Ureter (tissue), 1 donor: ENCODE measurements around the gene CPNE4. TPM values are rescaled to one million over a fixed set of nuclear protein-coding genes. Genes with fewer than 3 reads are reported as not detected.

Experiments used
- DNase-seq: peaks from one replicate; pipeline ENCODE4 v3.0.0-alpha.2; 2020; ENCODE audit warnings: low spot score
- total RNA-seq: library from RNA; stranded (reverse); gene quantifications from one replicate; pipeline ENCODE4 v1.2.4, GENCODE V29; 2023
- donor health status: DM: yes; HTN: yes; CAD: no.

The CPNE4 gene
- total RNA-seq, 1 donor from 2014 or later = 1.9 TPM

GRCh38 chr3:131701153-131701770, 333.6 kb downstream of the CPNE4 start:
- no peak for DNase-seq

DNA sequence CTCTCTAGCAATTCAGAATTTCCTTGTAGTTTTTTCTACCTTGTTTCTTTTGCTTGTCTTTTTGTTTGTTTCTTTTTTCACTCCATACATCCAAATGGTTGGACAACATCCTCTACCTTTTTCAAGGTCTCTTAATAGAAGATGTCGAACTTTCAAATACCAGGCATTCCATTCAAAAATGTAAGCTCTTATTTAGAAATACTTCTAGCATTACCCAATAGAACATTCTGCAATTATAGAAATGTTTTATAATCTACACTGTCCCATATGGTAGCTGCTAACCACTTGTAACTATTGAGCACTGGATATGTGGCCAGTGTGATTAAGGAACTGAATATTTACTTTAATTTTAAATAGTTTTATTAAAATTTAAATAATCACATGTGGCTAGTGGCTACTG, 335.8 kb downstream of the CPNE4 start:
- no peak for DNase-seq

DNA sequence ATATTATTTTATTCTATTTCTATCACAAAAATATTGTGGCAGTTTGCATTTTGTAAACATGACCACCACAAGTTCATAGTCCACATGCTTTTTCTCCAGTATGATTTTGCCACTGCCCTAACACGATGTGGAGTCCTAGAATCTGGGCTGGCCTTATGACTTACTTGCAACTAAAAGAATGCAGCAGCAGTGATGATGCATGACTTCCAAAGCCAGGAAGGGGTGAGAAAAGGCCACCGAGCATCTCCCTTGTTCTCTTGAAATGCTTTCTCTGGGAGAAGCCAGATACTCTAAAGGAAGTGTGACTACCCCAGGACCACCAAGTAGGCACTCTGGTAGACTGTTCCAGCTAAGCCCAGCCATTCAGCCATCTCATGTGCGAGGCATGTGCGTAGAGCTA, 340.4 kb downstream of the CPNE4 start:
- DNase-seq = no peak

DNA sequence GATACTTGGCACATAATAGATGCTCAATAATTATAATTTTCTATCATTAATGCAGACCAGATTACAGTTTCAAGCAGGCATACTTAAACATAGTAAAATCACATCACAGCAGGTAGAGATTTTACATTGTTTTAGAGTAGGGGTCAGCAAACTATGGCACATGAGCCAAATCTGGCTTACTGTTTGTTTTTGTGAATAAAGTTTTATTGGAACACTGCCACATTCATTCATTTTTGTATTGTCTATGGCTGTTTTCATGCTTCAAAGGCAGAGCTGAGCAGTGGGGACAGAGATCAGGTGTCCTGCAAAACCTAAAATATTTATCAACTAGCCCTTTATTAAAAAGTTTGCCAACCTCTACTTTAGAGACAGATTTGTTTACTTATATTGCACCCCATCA, 342.5 kb downstream of the CPNE4 start:
- DNase-seq = no peak

DNA sequence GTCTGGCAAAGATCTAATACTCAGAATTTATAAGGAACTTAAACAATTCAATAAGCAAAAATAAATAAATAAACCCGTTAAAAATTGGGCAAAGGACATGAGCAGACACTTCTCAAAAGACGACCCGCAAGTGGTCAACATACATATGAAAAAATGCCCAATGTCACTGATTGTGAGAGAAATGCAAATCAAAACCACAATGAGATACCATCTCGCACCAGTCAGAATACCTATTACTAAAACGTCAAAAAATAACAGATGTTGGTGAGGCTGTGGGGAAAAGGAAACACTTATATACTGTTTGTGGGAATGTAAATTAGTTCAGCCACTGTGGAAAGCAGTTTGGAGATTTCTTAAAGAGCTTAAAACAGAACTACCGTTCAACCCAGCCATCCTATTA, 344.0 kb downstream of the CPNE4 start:
- DNase-seq = no peak

- DNase-seq = no peak
Observed at GRCh38 chr3:131688370-131688769, 346.4 kb downstream of the CPNE4 start.

GRCh38 chr3:131669600-131669999, 365.2 kb downstream of the CPNE4 start:
- no peak for DNase-seq

GRCh38 chr3:131658771-131659170, 376.0 kb downstream of the CPNE4 start:
- no peak for DNase-seq

GRCh38 chr3:131658115-131658514, 376.7 kb downstream of the CPNE4 start:
- no peak for DNase-seq

- DNase-seq = no peak
Observed at GRCh38 chr3:131655070-131655690, 379.6 kb downstream of the CPNE4 start.

- DNase-seq = no peak
Observed at GRCh38 chr3:131645638-131646037, 389.2 kb downstream of the CPNE4 start.

GRCh38 chr3:131636266-131636775, 398.5 kb downstream of the CPNE4 start:
- no peak for DNase-seq

DNA sequence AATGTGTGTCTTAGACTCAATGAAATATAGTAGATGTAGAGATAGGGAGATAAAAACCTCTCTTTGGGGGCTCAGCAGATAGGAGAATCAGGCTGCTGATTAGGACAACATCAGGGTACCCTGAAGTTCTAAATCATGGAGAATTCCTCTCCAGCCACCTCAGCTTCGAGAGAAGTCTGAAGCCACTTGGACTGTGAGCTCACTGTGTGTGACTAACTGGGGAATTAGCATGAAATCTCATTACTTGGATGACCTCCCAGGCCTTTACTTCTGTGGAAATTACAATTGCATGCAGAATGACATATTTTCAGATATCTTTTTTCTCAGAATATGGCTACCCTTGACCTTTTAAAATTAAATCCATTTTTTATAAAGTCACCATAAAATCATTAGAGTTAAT, 404.0 kb downstream of the CPNE4 start:
- no peak for DNase-seq

GRCh38 chr3:131630097-131630496, 404.7 kb downstream of the CPNE4 start:
- no peak for DNase-seq

DNA sequence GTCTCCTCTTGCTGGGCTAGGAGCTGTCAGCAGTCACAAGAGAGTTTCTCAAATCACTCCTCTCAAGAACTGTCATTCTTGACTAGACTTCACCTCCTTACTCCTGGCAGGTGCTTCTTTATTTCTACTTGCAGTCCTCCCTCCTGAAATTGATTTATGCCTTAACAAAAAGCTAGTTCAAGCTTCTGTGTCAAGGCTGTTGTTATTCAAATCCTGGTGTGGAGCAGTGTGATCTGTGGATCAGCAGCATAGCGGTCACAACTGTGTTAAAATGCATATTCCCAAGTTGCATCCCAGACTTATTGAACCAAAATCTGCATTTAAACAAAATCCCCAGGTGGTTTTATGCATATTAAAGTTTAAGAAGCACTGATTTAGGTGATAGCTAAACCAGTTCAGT, 411.4 kb downstream of the CPNE4 start:
- DNase-seq = no peak

DNA sequence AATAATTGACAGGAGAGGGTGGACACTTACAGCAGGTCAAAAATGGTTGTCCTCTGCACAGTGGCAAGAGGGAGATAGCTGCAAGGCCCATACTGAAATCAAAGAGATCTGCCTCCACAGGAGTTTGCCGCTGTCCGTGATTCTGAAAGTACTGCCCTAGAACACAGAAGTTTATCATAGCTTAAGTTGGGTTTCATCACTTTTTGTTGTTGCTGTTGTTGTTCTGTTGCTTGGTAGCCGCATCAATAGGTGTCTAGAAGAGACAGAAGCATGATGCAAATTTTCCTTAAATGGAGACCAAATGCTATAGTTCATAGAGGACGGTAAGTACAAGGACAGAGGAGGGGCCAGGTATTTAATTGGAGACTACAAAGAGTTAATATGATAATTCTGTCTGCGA, 412.1 kb downstream of the CPNE4 start:
- DNase-seq = no peak

DNA sequence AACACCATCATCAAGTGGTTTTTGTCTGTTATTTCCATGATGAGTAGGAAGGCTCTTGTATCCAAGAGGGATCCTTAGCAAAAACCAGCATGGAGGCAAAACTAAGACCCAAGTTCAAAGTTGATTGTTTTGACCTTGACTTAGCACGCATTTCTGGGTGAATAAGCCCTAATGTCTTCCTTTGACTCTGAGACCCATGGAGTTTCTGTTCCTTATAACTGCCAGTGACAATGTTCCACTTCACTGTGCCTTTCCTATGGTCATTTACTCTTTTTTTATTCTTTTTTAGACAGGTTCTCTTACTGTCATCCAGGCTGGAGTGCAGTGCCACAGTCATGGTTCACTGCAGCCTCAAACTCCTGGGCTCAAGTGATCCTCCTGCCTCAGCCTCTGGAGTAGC, 413.8 kb downstream of the CPNE4 start:
- DNase-seq = no peak

GRCh38 chr3:131619821-131620220, 415.0 kb downstream of the CPNE4 start:
- no peak for DNase-seq

DNA sequence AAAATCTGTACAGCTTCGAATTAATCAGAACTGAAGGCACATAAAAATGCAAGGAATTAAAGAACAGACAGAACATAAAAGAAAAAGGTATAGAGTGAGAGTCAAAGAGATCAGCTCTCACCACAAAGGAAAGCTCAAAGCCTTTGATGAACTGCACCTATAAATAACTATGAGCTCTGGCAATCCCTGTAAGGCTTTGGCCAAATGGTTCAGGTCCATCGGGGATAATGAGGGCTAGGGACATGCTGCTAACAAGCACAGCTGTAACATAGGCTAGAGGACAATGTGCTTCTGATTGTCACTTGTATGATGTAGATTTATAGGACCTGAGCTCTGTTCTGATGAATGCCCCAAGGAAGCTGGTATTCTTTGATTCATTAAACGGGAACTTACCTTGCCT, 418.1 kb downstream of the CPNE4 start:
- no peak for DNase-seq

DNA sequence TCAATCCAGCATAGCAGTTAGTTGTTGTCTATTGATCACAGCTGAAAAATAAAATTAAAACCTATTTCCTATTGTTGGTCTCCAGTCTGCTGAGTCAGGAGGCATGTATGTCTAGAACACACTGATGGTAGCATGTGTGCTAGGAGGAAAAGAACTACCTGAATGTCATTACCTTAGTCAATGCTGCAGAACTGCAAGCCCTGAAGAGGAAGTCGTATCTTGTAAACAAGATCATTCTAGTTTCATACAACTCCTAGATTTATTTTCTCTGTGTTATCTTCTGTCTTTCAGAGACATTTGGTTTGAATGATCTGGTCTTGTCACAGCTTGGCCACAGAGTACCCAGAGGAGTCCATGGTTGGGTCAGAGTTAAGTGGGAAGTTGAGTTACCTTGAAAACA, 422.1 kb downstream of the CPNE4 start:
- DNase-seq = no peak

DNA sequence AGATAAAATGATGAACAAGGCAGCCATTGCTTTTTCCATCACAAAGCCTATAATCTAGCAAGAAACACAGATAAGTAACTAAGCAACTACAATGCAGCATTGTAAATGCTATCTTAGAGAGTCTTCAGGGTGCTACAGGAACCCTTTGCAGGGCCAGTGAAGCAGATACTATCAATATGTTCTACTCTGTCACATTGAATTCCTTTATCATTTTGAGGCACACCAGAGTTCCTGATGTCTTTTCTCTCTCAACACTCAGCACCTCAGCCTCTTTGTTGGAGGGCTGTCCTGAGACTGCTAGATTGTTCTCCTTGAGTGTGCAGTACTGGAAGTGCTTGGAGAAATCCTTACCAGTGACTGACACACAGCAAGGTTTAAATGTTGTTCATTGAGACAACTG, 424.6 kb downstream of the CPNE4 start:
- DNase-seq = no peak

DNA sequence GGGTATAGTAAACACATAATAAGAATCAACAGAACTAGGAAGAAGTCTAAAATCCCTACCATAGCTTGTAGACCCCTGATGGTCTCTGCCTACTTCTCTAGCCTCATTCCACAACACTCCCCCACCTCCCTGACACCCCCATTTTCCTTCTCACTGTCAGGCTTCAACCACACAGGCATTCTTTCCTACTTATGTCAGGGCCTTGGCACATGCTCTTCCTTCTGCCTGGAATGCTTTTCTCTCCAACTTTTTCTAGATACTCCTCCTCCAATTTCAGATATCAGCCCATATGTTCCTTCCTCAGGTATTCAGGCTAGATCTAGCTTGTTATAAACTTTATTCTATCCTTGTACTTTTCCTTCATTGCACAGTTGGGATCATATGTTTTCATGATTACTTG, 426.1 kb downstream of the CPNE4 start:
- no peak for DNase-seq

GRCh38 chr3:131608296-131608695, 426.5 kb downstream of the CPNE4 start:
- no peak for DNase-seq

DNA sequence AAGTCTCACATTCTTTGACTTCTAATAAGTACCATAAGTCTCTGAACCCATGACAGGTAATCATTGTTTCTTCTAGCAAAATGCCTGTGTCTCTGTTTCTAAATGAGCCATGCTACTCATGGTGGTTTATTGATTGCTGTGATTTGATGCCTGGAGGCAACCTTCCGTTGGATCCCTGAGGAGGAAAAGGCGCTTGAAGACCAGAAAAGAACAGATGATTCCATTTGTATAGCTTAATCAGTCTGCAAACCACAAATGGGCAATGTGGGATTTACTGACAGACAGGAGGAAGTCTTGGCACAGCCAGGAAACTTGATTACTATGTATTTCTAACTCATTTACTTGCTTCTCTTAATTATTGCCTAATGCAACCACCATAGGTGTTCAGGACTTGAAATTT, 428.9 kb downstream of the CPNE4 start:
- no peak for DNase-seq
